B cell (primary cell): ENCODE data around the gene CCDC63. TPM values are rescaled to one million over a fixed set of nuclear protein-coding genes. Genes with fewer than 3 reads are reported as not detected.

Source experiments
- ATAC-seq: fragments of 200-7000 bp; cut with Tn5 transposase; one replicate; pipeline ENCODE4 v1.10.0; 2021; ENCODE audit warnings: low read depth, mild to moderate bottlenecking, moderate number of reproducible peaks, moderate library complexity
- CTCF ChIA-PET: fragments of 350-600 bp; sonication (Branson Sonifier 250); formaldehyde crosslinking; loops from one replicate; lab custom pipeline; 2021; ENCODE audit warnings: antibody characterized with exemption, inconsistent platforms; lab: Charles Lee
- POLR2A ChIA-PET: fragments of 350-600 bp; sonication (Branson Sonifier 250); formaldehyde crosslinking; loops from one replicate; lab custom pipeline; 2021; ENCODE audit warnings: antibody characterized with exemption; lab: Charles Lee
- DNase-seq: peaks from one replicate; pipeline ENCODE4 v3.0.0; 2013
- H2AFZ ChIP-seq: 2 replicates; pipeline ENCODE4 v1.6.1; 2012; ENCODE audit warnings: mild to moderate bottlenecking, low read depth, low read length; ENCODE audit not compliant: insufficient read depth, poor library complexity, severe bottlenecking
- H3K27ac ChIP-seq, 2 donors: 1 replicate in 1 of 2; 2 replicates in 1 of 2; pipeline ENCODE4 v1.5.1; 2012 to 2013; ENCODE audit warnings: low read length in 2 of 2, mild to moderate bottlenecking in 2 of 2, moderate library complexity in 1 of 2
- H3K27me3 ChIP-seq, 4 experiments: fragments of 200-600 bp in 1 of 4; sonication (generic) in 1 of 4; replicated peaks in 1 of 4; 1 replicate in 2 of 4; 2 replicates in 2 of 4; pipeline versions ENCODE4 v1.6.1 to v1.7.0; 2013 to 2016; ENCODE audit warnings: low read length in 3 of 4, mild to moderate bottlenecking in 2 of 4, mixed read lengths in 1 of 4, moderate library complexity in 1 of 4; ENCODE audit not compliant: insufficient read depth in 4 of 4, control insufficient read depth in 3 of 4; ENCODE audit errors: control extremely low read depth in 1 of 4
- H3K36me3 ChIP-seq, 2 experiments: replicated peaks in 1 of 2; 1 replicate in 1 of 2; 2 replicates in 1 of 2; pipeline versions ENCODE4 v1.6.1 to v1.7.1; 2013; ENCODE audit warnings: low read length in 1 of 2; ENCODE audit not compliant: insufficient read depth in 2 of 2, control insufficient read depth in 1 of 2; ENCODE audit errors: control extremely low read depth in 1 of 2, extremely low read depth in 1 of 2
- H3K4me1 ChIP-seq, 2 donors: fragments of 200-600 bp in 1 of 2; sonication (generic) in 1 of 2; 1 replicate in 1 of 2; 2 replicates in 1 of 2; pipeline versions ENCODE4 v1.5.1 to v1.6.1; 2013 to 2017; ENCODE audit warnings: low read length in 2 of 2; ENCODE audit not compliant: control insufficient read depth in 2 of 2, insufficient read depth in 2 of 2
- H3K4me2 ChIP-seq: replicated peaks from 2 replicates; pipeline ENCODE3; 2012; ENCODE audit warnings: mild to moderate bottlenecking, low read depth, low read length; ENCODE audit not compliant: poor library complexity, severe bottlenecking
- H3K4me3 ChIP-seq, 5 experiments: fragments of 200-600 bp in 1 of 5; sonication (generic) in 1 of 5; 1 replicate in 3 of 5; 2 replicates in 2 of 5; pipeline versions ENCODE4 v1.5.1 to v1.7.0; 2011 to 2016; ENCODE audit warnings: low read length in 4 of 5, mild to moderate bottlenecking in 4 of 5, low read depth in 2 of 5, control low read depth in 1 of 5, moderate library complexity in 1 of 5; ENCODE audit not compliant: insufficient read depth in 1 of 5; ENCODE audit errors: control extremely low read depth in 1 of 5, extremely low read depth in 1 of 5
- H3K79me2 ChIP-seq: fragments of 200-600 bp; sonication (generic); one replicate; pipeline ENCODE4 v1.6.0; 2016; ENCODE audit warnings: low read length; ENCODE audit not compliant: control insufficient read depth, insufficient read depth
- H3K9ac ChIP-seq: fragments of 200-600 bp; sonication (generic); 2 replicates; pipeline ENCODE4 v1.6.1; 2017; ENCODE audit warnings: mild to moderate bottlenecking, low read length, moderate library complexity
- H3K9me3 ChIP-seq, 3 donors: one replicate each; pipeline versions ENCODE4 v1.6.1 to v1.7.1; 2013; ENCODE audit warnings: low read length in 2 of 3; ENCODE audit not compliant: control insufficient read depth in 2 of 3, insufficient read depth in 1 of 3; ENCODE audit errors: control extremely low read depth in 1 of 3
- H4K20me1 ChIP-seq: 2 replicates; pipeline ENCODE4 v1.6.0; 2012; ENCODE audit warnings: mild to moderate bottlenecking, low read length; ENCODE audit not compliant: insufficient read depth, control insufficient read depth, poor library complexity, severe bottlenecking
- H3K27ac Mint-ChIP-seq: one replicate; pipeline ENCODE4 v1.8.0; 2021; ENCODE audit warnings: mixed read lengths
- H3K27me3 Mint-ChIP-seq: one replicate; pipeline ENCODE4 v1.8.0; 2021; ENCODE audit warnings: mixed read lengths
- H3K4me1 Mint-ChIP-seq: one replicate; pipeline ENCODE4 v1.8.0; 2021; ENCODE audit warnings: mixed read lengths
- H3K4me3 Mint-ChIP-seq: one replicate; pipeline ENCODE4 v1.8.0; 2021; ENCODE audit warnings: mixed read lengths
- H3K9me3 Mint-ChIP-seq: one replicate; pipeline ENCODE4 v1.8.0; 2022; ENCODE audit warnings: mixed read lengths; ENCODE audit not compliant: insufficient read depth
- EZH2 ChIP-seq: IDR thresholded peaks from 2 replicates; pipeline ENCODE4 v1.6.1; 2012; ENCODE audit warnings: borderline replicate concordance, low read depth, mild to moderate bottlenecking, moderate library complexity, low read length; ENCODE audit not compliant: insufficient read depth, poor library complexity, severe bottlenecking
- WGBS: methylation state at CpG from one replicate; pipeline ENCODE4 v1.1.5; 2013; ENCODE audit warnings: missing lambda C conversion rate; ENCODE audit not compliant: insufficient coverage; 5-methylcytosine and 5-hydroxymethylcytosine counted together
- intact Hi-C: fragments of 100-400 bp; cut with micrococcal nuclease; formaldehyde crosslinking; loops from one replicate; pipeline ENCODE4 v1.10.0; 2022
- polyA plus RNA-seq: library from polyadenylated mRNA; depleted of rRNA; stranded (reverse); fragments of >200 nt; gene quantifications from 2 replicates; pipeline ENCODE4 v1.2.3, GENCODE V29; 2012
- total RNA-seq, 2 donors: library from RNA; stranded (reverse); fragments of 120-200 nt in 1 of 2; gene quantifications; 1 replicate in 1 of 2; 2 replicates in 1 of 2; pipeline versions ENCODE4 v1.2.3 to v1.2.4, GENCODE V29; 2013 to 2022
- TF ChIP-seq, protein P1 (sequence below): fragments of 200-600 bp; IDR thresholded peaks from one replicate; pipeline ENCODE4 v1.8.0; 2022; ENCODE audit warnings: antibody characterized with exemption, mild to moderate bottlenecking

CCDC63 gene
- total and polyA plus RNA-seq, 2 donors (not counting 1 experiment from before 2014, with no cell fraction given), result not detected

DNA sequence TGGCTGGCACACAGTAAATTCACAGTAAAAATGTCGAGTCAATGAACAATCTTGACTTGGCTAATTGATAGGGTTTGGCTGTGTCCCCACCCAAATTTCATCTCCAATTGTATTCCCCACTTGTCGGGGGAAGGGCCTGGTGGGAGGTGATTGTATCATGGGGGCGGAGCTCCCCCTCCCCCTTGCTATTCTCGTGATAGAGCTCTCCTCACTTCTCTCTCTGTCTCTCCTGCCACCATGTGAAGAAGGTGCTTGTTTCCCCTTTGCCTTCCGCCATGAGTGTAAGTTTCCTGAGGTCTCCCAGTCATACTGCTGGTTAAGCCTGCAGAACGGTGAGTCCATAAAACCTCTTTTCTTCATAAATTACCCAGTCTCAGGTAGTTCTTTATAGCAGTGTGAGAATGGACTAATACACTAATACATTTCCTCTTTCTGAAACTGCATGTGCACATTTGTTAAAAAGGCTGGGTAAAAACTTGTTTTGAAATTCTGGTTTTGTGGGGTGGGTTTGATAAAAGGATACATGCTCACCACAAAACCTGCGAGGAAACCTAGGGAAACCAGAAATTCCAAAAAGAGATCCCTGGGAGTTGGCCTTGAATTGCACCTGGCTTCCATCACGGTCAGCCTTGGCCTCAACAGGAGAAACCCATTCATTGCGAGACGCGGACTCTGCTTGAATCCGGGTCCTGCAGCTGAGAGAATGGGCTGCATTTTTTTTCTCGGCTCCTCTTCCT, 89.7 kb downstream of the CCDC63 start:
- ATAC-seq (no peak), DNase-seq (no peak)
- POLR2A ChIA-PET, result no interaction called here
- peaks cover 29% of the 10 kb centered on the region for H3K27me3 Mint-ChIP-seq
- H3K27ac Mint-ChIP-seq, result no peak overlapping the region
- CTCF ChIA-PET, result interaction anchor here (0.6 to 4.0 kb wide), 9 partner anchors 15 to 449 kb away, joined by 3 to 20 read pairs (median 4); no protein-coding TSS in a partner anchor
- Histone ChIP-seq H3K9me3 (peaks cover 0 to 4% (median 0%) of the 10 kb centered on the region in 3 donors), H3K27me3 (peaks cover 0 to 18% (median 0%) of the 10 kb centered on the region in 4 experiments), H4K20me1 (no peaks in the 10 kb centered on the region), H3K4me2 (peak overlapping the region; percentile 53), H3K4me3 (no peak overlapping the region), H3K27ac (no peak overlapping the region), H3K9ac (no peak overlapping the region), H3K36me3 (no peaks in the 10 kb centered on the region), H3K4me1 (peaks cover 3 to 8% of the 10 kb centered on the region in 2 donors), H3K79me2 (no peaks in the 10 kb centered on the region), H2AFZ (peak overlapping the region; percentile 29)
- TF ChIP-seq EZH2, result no peak
- TF ChIP-seq, protein P1, sequence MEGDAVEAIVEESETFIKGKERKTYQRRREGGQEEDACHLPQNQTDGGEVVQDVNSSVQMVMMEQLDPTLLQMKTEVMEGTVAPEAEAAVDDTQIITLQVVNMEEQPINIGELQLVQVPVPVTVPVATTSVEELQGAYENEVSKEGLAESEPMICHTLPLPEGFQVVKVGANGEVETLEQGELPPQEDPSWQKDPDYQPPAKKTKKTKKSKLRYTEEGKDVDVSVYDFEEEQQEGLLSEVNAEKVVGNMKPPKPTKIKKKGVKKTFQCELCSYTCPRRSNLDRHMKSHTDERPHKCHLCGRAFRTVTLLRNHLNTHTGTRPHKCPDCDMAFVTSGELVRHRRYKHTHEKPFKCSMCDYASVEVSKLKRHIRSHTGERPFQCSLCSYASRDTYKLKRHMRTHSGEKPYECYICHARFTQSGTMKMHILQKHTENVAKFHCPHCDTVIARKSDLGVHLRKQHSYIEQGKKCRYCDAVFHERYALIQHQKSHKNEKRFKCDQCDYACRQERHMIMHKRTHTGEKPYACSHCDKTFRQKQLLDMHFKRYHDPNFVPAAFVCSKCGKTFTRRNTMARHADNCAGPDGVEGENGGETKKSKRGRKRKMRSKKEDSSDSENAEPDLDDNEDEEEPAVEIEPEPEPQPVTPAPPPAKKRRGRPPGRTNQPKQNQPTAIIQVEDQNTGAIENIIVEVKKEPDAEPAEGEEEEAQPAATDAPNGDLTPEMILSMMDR, result no peak
- no peaks in the 10 kb centered on the region for H3K9me3 Mint-ChIP-seq
- peaks cover 6% of the 10 kb centered on the region for H3K4me1 Mint-ChIP-seq
- intact Hi-C loops, result loop anchor here (1.0 to 5.0 kb wide), 3 partner anchors 42 to 377 kb away; no protein-coding TSS in a partner anchor
- no peak overlapping the region for H3K4me3 Mint-ChIP-seq
- WGBS, result 47% methylated on average over 7 of the region's 13 CpGs
